Ovary (tissue), 3 donors: Measurements from ENCODE around the gene ECHDC3.

ENCODE experiments used
- CTCF ChIP-seq, 3 donors: fragments of 450-650 bp in 2 of 3; fragments of 200-600 bp in 1 of 3; IDR thresholded peaks; one replicate each; pipeline versions ENCODE4 v1.5.1 to v1.8.0; 2016 to 2022; ENCODE audit warnings: antibody characterized with exemption in 3 of 3, mild to moderate bottlenecking in 1 of 3
- POLR2A ChIP-seq: fragments of 450-650 bp; IDR thresholded peaks from one replicate; pipeline ENCODE4 v1.6.1; 2017; ENCODE audit warnings: antibody characterized with exemption, mild to moderate bottlenecking, moderate library complexity
- donor health status: DM: no; HTN: no; CAD: no.

- no peak for TF ChIP-seq POLR2A
- TF ChIP-seq CTCF (IDR thresholded peaks at IDR 0.05): no peak
These were observed 13.5 kb downstream of the ECHDC3 start for GRCh38 chr10:11755512-11756263.
